Daoy (cell line): Measurements from ENCODE around the gene SP110. TPM values are rescaled to one million over a fixed set of nuclear protein-coding genes. Genes with fewer than 3 reads are reported as not detected.
"Not testable (repeated sequence)": the region's sequence is repeated elsewhere in the genome, so short reads cannot be mapped to it uniquely, and the experiment has no call there.

Experiments
- DNase-seq: peaks from one replicate; pipeline ENCODE4 v3.0.0-alpha.2; 2015; ENCODE audit warnings: low read depth
- total RNA-seq: library from RNA; depleted of rRNA; stranded (reverse); fragments of >200 nt; shearing (Covaris generic); gene quantifications from 2 replicates; pipeline ENCODE4 v1.2.3, GENCODE V29; 2014

SP110 gene
- total RNA-seq, 1 experiment from 2014 or later = 11.5 TPM

- no peak for DNase-seq
Measured at GRCh38 chr2:230224458-230224857, 4.7 kb upstream of the SP110 start.

GRCh38 chr2:230222829-230223228 lies 3.0 kb upstream of the SP110 start:
- not testable (repeated sequence) for DNase-seq

GRCh38 chr2:230221493-230221892 lies 1.7 kb upstream of the SP110 start:
- no peak for DNase-seq

GRCh38 chr2:230220347-230220969 lies 674 bp upstream of the SP110 start:
- DNase-seq = no peak

GRCh38 chr2:230218421-230218820 lies 1.4 kb downstream of the SP110 start:
- no peak for DNase-seq

- DNase-seq = no peak
Measured at GRCh38 chr2:230217424-230217823, 2.4 kb downstream of the SP110 start.

- peak; percentile 4 for DNase-seq
Measured at GRCh38 chr2:230216489-230216888, 3.3 kb downstream of the SP110 start.

GRCh38 chr2:230209422-230210051 lies 10.2 kb downstream of the SP110 start:
- DNase-seq = no peak

- DNase-seq = no peak
Measured at GRCh38 chr2:230208576-230208975, 11.2 kb downstream of the SP110 start.

- no peak for DNase-seq
Measured at GRCh38 chr2:230205721-230206120, 14.1 kb downstream of the SP110 start.

- DNase-seq = no peak
Measured at GRCh38 chr2:230205034-230205433, 14.8 kb downstream of the SP110 start.

GRCh38 chr2:230203110-230203676 lies 16.6 kb downstream of the SP110 start:
- no peak for DNase-seq

GRCh38 chr2:230202430-230203109 lies 17.2 kb downstream of the SP110 start:
- no peak for DNase-seq

GRCh38 chr2:230184727-230185578 lies 34.8 kb downstream of the SP110 start:
- no peak for DNase-seq

- no peak for DNase-seq
Measured at GRCh38 chr2:230181195-230181594, 38.6 kb downstream of the SP110 start.

GRCh38 chr2:230179907-230180306 lies 39.9 kb downstream of the SP110 start:
- DNase-seq = no peak

GRCh38 chr2:230178546-230179485 lies 41.0 kb downstream of the SP110 start:
- no peak for DNase-seq

GRCh38 chr2:230176996-230177395 lies 42.8 kb downstream of the SP110 start:
- DNase-seq = no peak

GRCh38 chr2:230174466-230174865 lies 45.3 kb downstream of the SP110 start:
- no peak for DNase-seq

GRCh38 chr2:230172852-230173251 lies 46.9 kb downstream of the SP110 start:
- DNase-seq = no peak

- no peak for DNase-seq
Measured at GRCh38 chr2:230172156-230172555, 47.6 kb downstream of the SP110 start.
